IgD-negative memory B cell (primary cell): ENCODE measurements around the gene VTI1A. TPM values are rescaled to one million over a fixed set of nuclear protein-coding genes. Genes with fewer than 3 reads are reported as not detected.

ENCODE experiments used
- H3K27ac Mint-ChIP-seq, 3 donors: one replicate each; pipeline ENCODE4 v1.8.0; 2020 to 2022; ENCODE audit warnings: mild to moderate bottlenecking in 3 of 3, mixed read lengths in 3 of 3, moderate library complexity in 1 of 3
- H3K27me3 Mint-ChIP-seq: one replicate; pipeline ENCODE4 v1.8.0; 2021; ENCODE audit warnings: mixed read lengths
- H3K36me3 Mint-ChIP-seq: one replicate; pipeline ENCODE4 v1.8.0; 2020; ENCODE audit warnings: mild to moderate bottlenecking, mixed read lengths
- H3K4me1 Mint-ChIP-seq, 3 donors: one replicate each; pipeline ENCODE4 v1.8.0; 2020 to 2022; ENCODE audit warnings: mixed read lengths in 3 of 3, mild to moderate bottlenecking in 1 of 3
- H3K4me3 Mint-ChIP-seq, 4 donors: one replicate each; pipeline ENCODE4 v1.8.0; 2020 to 2022; ENCODE audit warnings: mild to moderate bottlenecking in 4 of 4, mixed read lengths in 4 of 4, moderate library complexity in 3 of 4
- H3K9me3 Mint-ChIP-seq, 3 donors: one replicate each; pipeline ENCODE4 v1.8.0; 2020 to 2021; ENCODE audit warnings: mixed read lengths in 3 of 3, mild to moderate bottlenecking in 1 of 3
- polyA plus RNA-seq: library from polyadenylated mRNA; unstranded; fragments of 300-500 nt; fragmentation: Illumina TruSeq; gene quantifications from one replicate; pipeline ENCODE4 v1.2.3, GENCODE V29; 2021

Gene VTI1A
- polyA plus RNA-seq, 1 donor from 2014 or later = 32.0 TPM

- Mint-ChIP-seq H3K36me3 (peaks cover 8% of the 10 kb centered on the region), H3K27me3 (no peaks in the 10 kb centered on the region), H3K27ac (peak overlapping the region in 1 of 3 donors; percentile 45), H3K4me3 (no peak overlapping the region), H3K4me1 (peaks cover 0 to 10% (median 6%) of the 10 kb centered on the region in 3 donors), H3K9me3 (peaks cover 0 to 3% (median 0%) of the 10 kb centered on the region in 3 donors)
These were observed 61.0 kb downstream of the VTI1A start for GRCh38 chr10:112507988-112508387.

GRCh38 chr10:112509558-112510291 is 62.7 kb downstream of the VTI1A start:
- peaks cover 8% of the 10 kb centered on the region for H3K36me3 Mint-ChIP-seq
- H3K27ac Mint-ChIP-seq = no peak overlapping the region
- H3K4me1 Mint-ChIP-seq = peaks cover 0 to 16% (median 6%) of the 10 kb centered on the region in 3 donors
- H3K4me3 Mint-ChIP-seq = peak overlapping the region in 1 of 4 donors; percentile 56
- H3K9me3 Mint-ChIP-seq = peaks cover 0 to 3% (median 2%) of the 10 kb centered on the region in 3 donors
- H3K27me3 Mint-ChIP-seq = no peaks in the 10 kb centered on the region

GRCh38 chr10:112510384-112510783 is 63.4 kb downstream of the VTI1A start:
- peaks cover 0 to 3% (median 2%) of the 10 kb centered on the region in 3 donors for H3K9me3 Mint-ChIP-seq
- H3K36me3 Mint-ChIP-seq = peaks cover 8% of the 10 kb centered on the region
- H3K4me3 Mint-ChIP-seq = no peak overlapping the region
- H3K27me3 Mint-ChIP-seq = no peaks in the 10 kb centered on the region
- peaks cover 0 to 16% (median 7%) of the 10 kb centered on the region in 3 donors for H3K4me1 Mint-ChIP-seq
- no peak overlapping the region for H3K27ac Mint-ChIP-seq

GRCh38 chr10:112512294-112512693 is 65.3 kb downstream of the VTI1A start:
- Mint-ChIP-seq H3K27me3 (no peaks in the 10 kb centered on the region), H3K4me1 (peaks cover 0 to 14% (median 12%) of the 10 kb centered on the region in 3 donors), H3K4me3 (no peak overlapping the region), H3K27ac (no peak overlapping the region), H3K36me3 (peaks cover 6% of the 10 kb centered on the region), H3K9me3 (peaks cover 0 to 3% (median 2%) of the 10 kb centered on the region in 3 donors)

GRCh38 chr10:112515126-112515525 is 68.1 kb downstream of the VTI1A start:
- H3K4me1 Mint-ChIP-seq = peaks cover 0 to 16% (median 10%) of the 10 kb centered on the region in 3 donors
- H3K36me3 Mint-ChIP-seq = peaks cover 4% of the 10 kb centered on the region
- H3K4me3 Mint-ChIP-seq = no peak overlapping the region
- H3K9me3 Mint-ChIP-seq = peaks cover 0 to 3% (median 2%) of the 10 kb centered on the region in 3 donors
- H3K27me3 Mint-ChIP-seq = no peaks in the 10 kb centered on the region
- H3K27ac Mint-ChIP-seq = no peak overlapping the region

GRCh38 chr10:112515852-112516251 is 68.8 kb downstream of the VTI1A start:
- Mint-ChIP-seq H3K9me3 (peaks cover 0 to 3% (median 2%) of the 10 kb centered on the region in 3 donors), H3K27ac (no peak overlapping the region), H3K27me3 (no peaks in the 10 kb centered on the region), H3K4me1 (peaks cover 0 to 16% (median 10%) of the 10 kb centered on the region in 3 donors), H3K36me3 (peaks cover 4% of the 10 kb centered on the region), H3K4me3 (no peak overlapping the region)

- peaks cover 0 to 2% (median 0%) of the 10 kb centered on the region in 3 donors for H3K9me3 Mint-ChIP-seq
- H3K27me3 Mint-ChIP-seq = no peaks in the 10 kb centered on the region
- H3K4me3 Mint-ChIP-seq = no peak overlapping the region
- H3K36me3 Mint-ChIP-seq = peaks cover under 1% of the 10 kb centered on the region
- no peak overlapping the region for H3K27ac Mint-ChIP-seq
- peaks cover 0 to 10% (median 6%) of the 10 kb centered on the region in 3 donors for H3K4me1 Mint-ChIP-seq
These were observed 70.4 kb downstream of the VTI1A start for GRCh38 chr10:112517451-112517862.

GRCh38 chr10:112519133-112519761 is 72.2 kb downstream of the VTI1A start:
- H3K4me1 Mint-ChIP-seq = peaks cover 3 to 8% (median 4%) of the 10 kb centered on the region in 3 donors
- H3K4me3 Mint-ChIP-seq = no peak overlapping the region
- H3K36me3 Mint-ChIP-seq = no peaks in the 10 kb centered on the region
- H3K9me3 Mint-ChIP-seq = no peaks in the 10 kb centered on the region
- no peaks in the 10 kb centered on the region for H3K27me3 Mint-ChIP-seq
- H3K27ac Mint-ChIP-seq = no peak overlapping the region

GRCh38 chr10:112520914-112521313 is 73.9 kb downstream of the VTI1A start:
- Mint-ChIP-seq H3K4me1 (peaks cover 2 to 12% (median 3%) of the 10 kb centered on the region in 3 donors), H3K27me3 (no peaks in the 10 kb centered on the region), H3K36me3 (no peaks in the 10 kb centered on the region), H3K9me3 (no peaks in the 10 kb centered on the region), H3K27ac (no peak overlapping the region), H3K4me3 (no peak overlapping the region)

GRCh38 chr10:112524641-112525040 is 77.6 kb downstream of the VTI1A start:
- Mint-ChIP-seq H3K9me3 (no peaks in the 10 kb centered on the region), H3K27ac (no peak overlapping the region), H3K4me1 (peaks cover 1 to 8% (median 3%) of the 10 kb centered on the region in 3 donors), H3K36me3 (peaks cover 3% of the 10 kb centered on the region), H3K27me3 (no peaks in the 10 kb centered on the region), H3K4me3 (no peak overlapping the region)

- peaks cover 1 to 8% (median 3%) of the 10 kb centered on the region in 3 donors for H3K4me1 Mint-ChIP-seq
These were observed 78.2 kb downstream of the VTI1A start for GRCh38 chr10:112525200-112525599.

GRCh38 chr10:112526139-112526538 is 79.1 kb downstream of the VTI1A start:
- no peak overlapping the region for H3K4me3 Mint-ChIP-seq
- H3K36me3 Mint-ChIP-seq = peaks cover 3% of the 10 kb centered on the region
- peaks cover 2 to 13% (median 9%) of the 10 kb centered on the region in 3 donors for H3K4me1 Mint-ChIP-seq
- no peak overlapping the region for H3K27ac Mint-ChIP-seq
- H3K9me3 Mint-ChIP-seq = peaks cover 0 to 4% (median 0%) of the 10 kb centered on the region in 3 donors
- no peaks in the 10 kb centered on the region for H3K27me3 Mint-ChIP-seq

More at GRCh38 chr10:112525200-112525599, 78.2 kb downstream of the VTI1A start:
- Mint-ChIP-seq H3K9me3 (no peaks in the 10 kb centered on the region), H3K4me3 (no peak overlapping the region), H3K27me3 (no peaks in the 10 kb centered on the region), H3K27ac (no peak overlapping the region), H3K36me3 (peaks cover 3% of the 10 kb centered on the region)

GRCh38 chr10:112526906-112527305 is 79.9 kb downstream of the VTI1A start:
- Mint-ChIP-seq H3K4me1 (peaks cover 9 to 19% (median 10%) of the 10 kb centered on the region in 3 donors), H3K36me3 (peaks cover 3% of the 10 kb centered on the region), H3K27me3 (no peaks in the 10 kb centered on the region), H3K4me3 (no peak overlapping the region), H3K9me3 (peaks cover 0 to 4% (median 0%) of the 10 kb centered on the region in 3 donors), H3K27ac (no peak overlapping the region)

GRCh38 chr10:112528235-112528634 is 81.2 kb downstream of the VTI1A start:
- H3K4me3 Mint-ChIP-seq = no peak overlapping the region
- H3K27me3 Mint-ChIP-seq = no peaks in the 10 kb centered on the region
- peaks cover 0 to 4% (median 0%) of the 10 kb centered on the region in 3 donors for H3K9me3 Mint-ChIP-seq
- no peak overlapping the region for H3K27ac Mint-ChIP-seq
- H3K4me1 Mint-ChIP-seq = peaks cover 11 to 22% (median 14%) of the 10 kb centered on the region in 3 donors
- H3K36me3 Mint-ChIP-seq = peaks cover 6% of the 10 kb centered on the region

- H3K4me3 Mint-ChIP-seq = peak overlapping the region; percentile 76 to 90 (median 84)
- H3K27me3 Mint-ChIP-seq = no peaks in the 10 kb centered on the region
- H3K36me3 Mint-ChIP-seq = peaks cover 6% of the 10 kb centered on the region
- H3K9me3 Mint-ChIP-seq = peaks cover 0 to 4% (median 0%) of the 10 kb centered on the region in 3 donors
- peaks cover 11 to 19% (median 17%) of the 10 kb centered on the region in 3 donors for H3K4me1 Mint-ChIP-seq
- H3K27ac Mint-ChIP-seq = peak overlapping the region in 1 of 3 donors; percentile 73
These were observed 84.4 kb downstream of the VTI1A start for GRCh38 chr10:112531421-112531820.
